Glomerular endothelial cell (primary cell): ENCODE results near the gene SBNO2. TPM values are rescaled to one million over a fixed set of nuclear protein-coding genes. Genes with fewer than 3 reads are reported as not detected.
"Not testable (repeated sequence)": the region's sequence is repeated elsewhere in the genome, so short reads cannot be mapped to it uniquely, and the experiment has no call there.

ENCODE experiments used
- DNase-seq: peaks from one replicate; pipeline ENCODE4 v3.0.0-alpha.2; 2011; ENCODE audit warnings: low read depth, low spot score; ENCODE audit errors: extremely low read depth
- total RNA-seq: library from RNA; depleted of rRNA; stranded (reverse); fragments of >200 nt; gene quantifications from 2 replicates; pipeline ENCODE4 v1.2.3, GENCODE V29; 2015

SBNO2 gene
- total RNA-seq, 1 donor from 2014 or later = 76.3 TPM

GRCh38 chr19:1211494-1212234 lies 37.6 kb upstream of the SBNO2 start:
- no peak for DNase-seq

- DNase-seq = no peak
Observed at GRCh38 chr19:1210227-1210538, 36.1 kb upstream of the SBNO2 start.

- not testable (repeated sequence) for DNase-seq
Observed at GRCh38 chr19:1208830-1209229, 34.8 kb upstream of the SBNO2 start.

- DNase-seq = no peak
Observed at GRCh38 chr19:1206864-1207450, 32.9 kb upstream of the SBNO2 start.

- no peak for DNase-seq
Observed at GRCh38 chr19:1206150-1206863, 32.2 kb upstream of the SBNO2 start.

GRCh38 chr19:1205114-1206099 lies 31.3 kb upstream of the SBNO2 start, which contains the start of gene STK11:
TSS of gene STK11 (plus strand) at chr19:1205778. CDS start at chr19:1206914, 1,136 bp downstream.
- DNase-seq = peak; percentile 56

GRCh38 chr19:1200614-1201013 lies 26.5 kb upstream of the SBNO2 start:
- not testable (repeated sequence) for DNase-seq

- DNase-seq = no peak
Observed at GRCh38 chr19:1199531-1199930, 25.5 kb upstream of the SBNO2 start.

GRCh38 chr19:1189419-1189818 lies 15.4 kb upstream of the SBNO2 start:
- no peak for DNase-seq

GRCh38 chr19:1183543-1184172 lies 9.6 kb upstream of the SBNO2 start:
- no peak for DNase-seq

GRCh38 chr19:1182727-1183126 lies 8.7 kb upstream of the SBNO2 start:
- DNase-seq = no peak

GRCh38 chr19:1182068-1182467 lies 8.0 kb upstream of the SBNO2 start:
- no peak for DNase-seq

GRCh38 chr19:1181606-1182005 lies 7.5 kb upstream of the SBNO2 start:
- DNase-seq = no peak

- no peak for DNase-seq
Observed at GRCh38 chr19:1177322-1178114, 3.5 kb upstream of the SBNO2 start.

GRCh38 chr19:1173159-1173844 lies 766 bp downstream of the SBNO2 start:
- DNase-seq = no peak

- DNase-seq = no peak
Observed at GRCh38 chr19:1172353-1173158, 1.5 kb downstream of the SBNO2 start.

GRCh38 chr19:1171755-1172352 lies 2.2 kb downstream of the SBNO2 start:
- no peak for DNase-seq
